ENCODE measurements around the gene PPM1H.
"Not testable (repeated sequence)": the region's sequence is repeated elsewhere in the genome, so short reads cannot be mapped to it uniquely, and the experiment has no call there.

PPM1H gene

GRCh38 chr12:62668782-62669181 lies 266.2 kb downstream of the PPM1H start:
- DNase-seq, result peak; percentile 11

- not testable (repeated sequence) for DNase-seq
Measured at GRCh38 chr12:62664951-62665350, 270.0 kb downstream of the PPM1H start.

- no peak for DNase-seq
Measured at GRCh38 chr12:62660756-62661155, 274.2 kb downstream of the PPM1H start.

- DNase-seq, result no peak
Measured at GRCh38 chr12:62659453-62660295, 275.3 kb downstream of the PPM1H start.

GRCh38 chr12:62658910-62659309 lies 276.0 kb downstream of the PPM1H start:
- DNase-seq, result no peak

GRCh38 chr12:62657363-62657632 lies 277.7 kb downstream of the PPM1H start:
- DNase-seq, result no peak

- DNase-seq, result no peak
Measured at GRCh38 chr12:62656591-62657362, 278.2 kb downstream of the PPM1H start.

- no peak for DNase-seq
Measured at GRCh38 chr12:62655666-62656151, 279.2 kb downstream of the PPM1H start.

- DNase-seq, result no peak
Measured at GRCh38 chr12:62654326-62655241, 280.4 kb downstream of the PPM1H start.

GRCh38 chr12:62653740-62654139 lies 281.2 kb downstream of the PPM1H start:
- DNase-seq, result no peak

- no peak for DNase-seq
Measured at GRCh38 chr12:62653304-62653703, 281.6 kb downstream of the PPM1H start.

- no peak for DNase-seq
Measured at GRCh38 chr12:62651138-62651537, 283.8 kb downstream of the PPM1H start.

GRCh38 chr12:62649412-62650138 lies 285.4 kb downstream of the PPM1H start:
- no peak for DNase-seq

GRCh38 chr12:62647586-62647985 lies 287.4 kb downstream of the PPM1H start:
- DNase-seq, result no peak

- DNase-seq, result no peak
Measured at GRCh38 chr12:62646566-62646965, 288.4 kb downstream of the PPM1H start.

- DNase-seq, result no peak
Measured at GRCh38 chr12:62643486-62643885, 291.5 kb downstream of the PPM1H start.

GRCh38 chr12:62642486-62642885 lies 292.5 kb downstream of the PPM1H start:
- no peak for DNase-seq

- DNase-seq, result no peak
Measured at GRCh38 chr12:62640910-62641448, 294.0 kb downstream of the PPM1H start.

- DNase-seq, result no peak
Measured at GRCh38 chr12:62637679-62638078, 297.3 kb downstream of the PPM1H start.

GRCh38 chr12:62635649-62636048 lies 299.3 kb downstream of the PPM1H start:
- no peak for DNase-seq

- no peak for DNase-seq
Measured at GRCh38 chr12:62632411-62632918, 302.5 kb downstream of the PPM1H start.
